ENCODE data around the gene EBF3. TPM values are rescaled to one million over a fixed set of nuclear protein-coding genes. Genes with fewer than 3 reads are reported as not detected.

EBF3 gene
- total RNA-seq, 1 donor, result 6.0 TPM

GRCh38 chr10:129992356-129992755 is 28.3 kb upstream of the EBF3 start:
- no peak overlapping the region for H3K4me3 ChIP-seq (ENCODE audit: low read depth, low read length)
- no peak for TF ChIP-seq CTCF (IDR thresholded peaks at IDR 0.05; ENCODE audit: insufficient read depth, low read depth, low read length)
- DNase-seq (ENCODE audit: low read depth), result no peak

GRCh38 chr10:129982825-129983224 is 18.8 kb upstream of the EBF3 start:
- H3K4me3 ChIP-seq (ENCODE audit: low read depth, low read length), result no peak overlapping the region
- DNase-seq (ENCODE audit: low read depth), result no peak
- no peak for TF ChIP-seq CTCF (IDR thresholded peaks at IDR 0.05; ENCODE audit: insufficient read depth, low read depth, low read length)

- no peak for TF ChIP-seq CTCF (IDR thresholded peaks at IDR 0.05; ENCODE audit: insufficient read depth, low read depth, low read length)
- H3K4me3 ChIP-seq (ENCODE audit: low read depth, low read length), result no peak overlapping the region
- DNase-seq (ENCODE audit: low read depth), result no peak
Measured at GRCh38 chr10:129978980-129979379, 14.9 kb upstream of the EBF3 start.

- no peak for TF ChIP-seq CTCF (IDR thresholded peaks at IDR 0.05; ENCODE audit: insufficient read depth, low read depth, low read length)
- no peak for DNase-seq (ENCODE audit: low read depth)
- no peak overlapping the region for H3K4me3 ChIP-seq (ENCODE audit: low read depth, low read length)
Measured at GRCh38 chr10:129978322-129978721, 14.2 kb upstream of the EBF3 start.

- no peak for DNase-seq (ENCODE audit: low read depth)
- no peak overlapping the region for H3K4me3 ChIP-seq (ENCODE audit: low read depth, low read length)
- TF ChIP-seq CTCF (IDR thresholded peaks at IDR 0.05; ENCODE audit: insufficient read depth, low read depth, low read length), result no peak
Measured at GRCh38 chr10:129977794-129978193, 13.7 kb upstream of the EBF3 start.

GRCh38 chr10:129973674-129974059 is 9.6 kb upstream of the EBF3 start:
- no peak overlapping the region for H3K4me3 ChIP-seq (ENCODE audit: low read depth, low read length)
- DNase-seq (ENCODE audit: low read depth), result no peak
- no peak for TF ChIP-seq CTCF (IDR thresholded peaks at IDR 0.05; ENCODE audit: insufficient read depth, low read depth, low read length)

- H3K4me3 ChIP-seq (ENCODE audit: low read depth, low read length), result no peak overlapping the region
- DNase-seq (ENCODE audit: low read depth), result no peak
- TF ChIP-seq CTCF (IDR thresholded peaks at IDR 0.05; ENCODE audit: insufficient read depth, low read depth, low read length), result no peak
Measured at GRCh38 chr10:129972966-129973673, 9.0 kb upstream of the EBF3 start.
